ENCODE results near the gene TMEM171.

The TMEM171 gene, protein sequence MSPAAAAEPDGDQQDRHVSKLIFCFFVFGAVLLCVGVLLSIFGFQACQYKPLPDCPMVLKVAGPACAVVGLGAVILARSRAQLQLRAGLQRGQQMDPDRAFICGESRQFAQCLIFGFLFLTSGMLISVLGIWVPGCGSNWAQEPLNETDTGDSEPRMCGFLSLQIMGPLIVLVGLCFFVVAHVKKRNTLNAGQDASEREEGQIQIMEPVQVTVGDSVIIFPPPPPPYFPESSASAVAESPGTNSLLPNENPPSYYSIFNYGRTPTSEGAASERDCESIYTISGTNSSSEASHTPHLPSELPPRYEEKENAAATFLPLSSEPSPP

DNA sequence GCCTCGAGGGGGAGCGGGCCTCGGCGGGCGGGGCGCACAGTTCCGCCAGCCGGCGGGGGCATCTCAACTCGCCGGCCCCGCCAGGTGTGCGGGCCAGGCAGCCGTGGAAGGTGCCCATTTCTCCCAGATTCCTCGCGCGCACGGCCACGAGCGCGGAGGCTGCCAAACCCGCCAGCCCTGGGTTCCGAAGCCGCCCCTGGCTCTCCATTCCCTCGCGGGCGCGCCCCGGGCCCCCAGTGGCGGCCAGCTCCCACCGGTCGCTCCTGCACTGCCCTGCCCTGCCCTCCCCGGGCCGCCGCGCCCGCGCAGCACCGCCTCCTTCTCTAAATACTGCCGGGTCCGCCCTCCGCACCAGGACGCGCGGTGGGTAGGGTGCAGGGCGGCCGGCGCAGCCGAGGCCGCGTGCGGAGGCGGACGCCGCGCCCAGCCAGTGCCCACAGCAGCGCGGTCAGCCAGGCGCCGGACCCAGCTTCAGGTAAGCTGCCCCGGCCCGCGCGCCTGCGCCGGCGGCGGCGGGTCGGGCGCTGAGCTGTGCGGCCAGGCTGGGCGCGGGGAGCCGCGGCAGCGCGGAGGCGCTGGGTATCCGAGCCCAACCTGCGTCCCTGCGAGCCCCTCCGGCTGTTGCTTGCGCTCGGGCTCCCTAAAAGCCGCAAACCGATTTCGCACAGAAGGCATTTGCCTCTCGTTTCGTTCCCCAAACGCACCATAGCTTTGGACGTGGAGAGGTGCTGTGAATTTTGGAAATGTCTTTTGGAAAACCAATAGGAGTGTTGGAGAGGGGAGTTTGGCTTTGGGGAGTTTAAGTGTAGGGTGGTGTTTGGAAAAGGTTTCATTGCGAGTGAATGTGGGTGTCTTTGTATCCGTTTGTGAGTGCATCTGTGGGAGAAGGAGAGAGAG lies at the start of gene TMEM171:
TMEM171 (plus strand) TSS at position 354 of the 897 bp plus-strand sequence. CDS start 2,799 bp downstream, outside the sequence.
- no peak for DNase-seq

- DNase-seq, result no peak
These were observed 39.3 kb upstream of the TMEM171 start for GRCh38 chr5:73081093-73081492.

DNA sequence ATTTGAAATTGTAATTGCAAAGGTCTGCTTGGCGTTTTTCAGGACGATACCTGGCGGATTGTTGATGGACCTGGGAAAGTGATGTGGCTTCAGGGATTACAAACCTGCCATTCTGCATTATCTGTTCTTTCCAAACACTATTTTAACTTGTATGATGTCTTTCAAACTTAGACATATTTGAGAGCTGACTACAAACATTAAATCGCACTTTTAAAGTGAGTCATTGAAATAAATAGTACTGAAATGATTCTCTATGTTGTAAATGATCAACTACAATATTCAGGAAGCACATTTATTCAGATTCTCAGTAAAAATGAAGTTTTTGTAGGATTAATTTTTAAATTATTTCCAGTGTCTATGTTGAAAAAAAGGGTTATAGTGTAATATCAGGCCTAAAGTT lies 32.3 kb upstream of the TMEM171 start:
- DNase-seq, result no peak

DNA sequence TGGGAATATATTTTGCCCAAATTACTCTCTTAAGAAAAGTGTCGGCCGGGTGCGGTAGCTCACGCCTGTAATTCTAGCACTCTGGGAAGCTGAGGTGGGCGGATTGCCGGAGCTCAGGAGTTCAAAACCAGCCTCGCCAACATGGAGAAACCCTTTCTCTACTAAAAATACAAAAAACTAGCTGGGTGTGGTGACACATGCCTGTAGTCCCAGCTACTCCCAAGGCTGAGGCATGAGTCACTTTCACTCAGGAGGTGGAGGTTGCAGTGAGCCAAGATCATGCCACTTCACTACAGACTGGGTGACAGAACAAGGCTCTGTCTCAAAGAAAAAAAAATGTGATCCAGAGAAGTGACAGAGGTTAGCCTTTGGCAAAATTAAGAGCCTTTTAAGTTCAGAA lies 26.4 kb upstream of the TMEM171 start:
- DNase-seq, result no peak

GRCh38 chr5:73094415-73094814 lies 26.0 kb upstream of the TMEM171 start:
- DNase-seq, result no peak

- no peak for DNase-seq
These were observed 24.7 kb upstream of the TMEM171 start for GRCh38 chr5:73095564-73096238.

GRCh38 chr5:73096239-73096575 lies 24.2 kb upstream of the TMEM171 start:
- DNase-seq, result no peak

DNA sequence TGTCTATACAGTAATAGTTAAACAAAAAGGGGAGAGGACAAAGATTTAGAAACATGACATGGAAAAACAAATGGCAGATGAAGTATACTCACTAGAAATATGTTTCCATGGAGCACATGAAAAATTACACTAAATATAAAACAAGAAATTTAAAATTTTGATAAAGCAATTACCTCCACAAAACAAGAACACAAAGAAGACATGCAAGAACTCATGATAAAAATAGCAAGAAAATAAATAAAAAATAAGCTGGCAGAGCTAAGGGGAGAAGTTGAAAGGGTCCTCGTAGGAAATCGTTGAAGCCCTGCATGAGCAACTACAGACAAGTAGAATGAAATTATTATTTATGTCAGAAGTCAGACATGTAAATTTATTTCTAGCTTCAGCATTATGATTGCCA lies 22.6 kb upstream of the TMEM171 start:
- DNase-seq, result no peak

GRCh38 chr5:73100109-73100508 lies 20.3 kb upstream of the TMEM171 start:
- DNase-seq, result no peak

DNA sequence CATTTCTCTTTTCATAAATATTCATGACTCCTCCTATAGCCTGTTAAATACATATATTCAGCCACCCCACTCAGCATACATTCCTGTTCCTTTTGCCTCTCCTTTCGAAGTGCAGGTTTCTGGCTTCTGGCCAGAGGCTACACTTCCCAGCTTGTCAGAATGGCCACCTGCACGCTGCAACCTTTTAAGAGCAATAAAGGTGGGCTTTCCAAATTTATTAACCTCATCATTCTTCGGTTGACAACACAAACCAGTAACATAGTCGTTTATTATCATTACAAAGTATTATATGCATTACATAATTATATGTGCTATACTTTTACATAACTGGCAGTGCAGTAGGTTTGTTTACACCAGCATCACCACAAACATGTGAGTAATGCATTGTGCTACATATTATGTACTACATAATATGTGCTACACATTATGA lies 16.5 kb upstream of the TMEM171 start:
- DNase-seq, result no peak

- no peak for DNase-seq
These were observed 16.0 kb upstream of the TMEM171 start for GRCh38 chr5:73104326-73104725.

GRCh38 chr5:73106335-73106734 lies 14.0 kb upstream of the TMEM171 start:
- no peak for DNase-seq

DNA sequence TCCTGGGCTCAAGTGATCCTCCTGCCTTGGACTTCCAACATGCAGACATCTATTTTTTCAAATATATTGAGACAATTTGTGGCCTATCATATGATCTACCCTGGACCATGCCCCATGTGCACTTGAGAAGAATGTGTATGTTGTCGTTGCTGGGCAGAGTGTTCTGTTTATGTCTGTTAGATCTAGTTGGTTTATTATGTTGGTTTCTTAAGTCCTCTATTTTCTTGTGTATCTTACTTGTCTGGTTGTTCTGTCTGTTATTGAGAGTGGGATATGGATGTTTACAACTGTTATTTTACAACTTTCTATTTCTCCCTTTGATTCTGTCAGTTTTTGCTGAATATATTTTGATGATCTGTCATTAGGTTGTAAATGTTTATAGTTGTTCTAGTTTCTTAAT lies 10.2 kb upstream of the TMEM171 start:
- DNase-seq, result no peak

GRCh38 chr5:73111536-73111935 lies 8.8 kb upstream of the TMEM171 start:
- no peak for DNase-seq

DNA sequence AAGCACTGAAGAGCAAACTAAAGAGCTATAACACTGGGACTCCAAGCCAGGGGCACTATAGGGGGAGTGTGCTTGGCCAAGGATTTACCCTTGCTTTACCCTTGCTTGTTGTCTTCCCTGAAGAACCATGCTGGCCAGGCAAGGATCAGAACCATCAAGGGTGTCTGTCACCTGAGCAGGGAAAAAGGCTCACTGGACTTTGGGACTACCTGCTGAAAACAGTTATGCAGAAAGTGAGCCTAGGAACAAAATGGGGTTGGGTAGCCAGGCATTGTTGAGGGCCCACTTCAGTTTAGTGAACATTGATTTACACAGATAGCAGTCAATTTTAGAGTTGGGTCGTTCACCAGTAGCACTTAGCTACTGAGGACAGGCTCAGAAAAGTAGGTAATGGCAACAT lies 8.0 kb upstream of the TMEM171 start:
- no peak for DNase-seq

- DNase-seq, result no peak
These were observed 6.2 kb upstream of the TMEM171 start for GRCh38 chr5:73114044-73114688.

GRCh38 chr5:73115399-73116051 lies 4.8 kb upstream of the TMEM171 start:
- no peak for DNase-seq

DNA sequence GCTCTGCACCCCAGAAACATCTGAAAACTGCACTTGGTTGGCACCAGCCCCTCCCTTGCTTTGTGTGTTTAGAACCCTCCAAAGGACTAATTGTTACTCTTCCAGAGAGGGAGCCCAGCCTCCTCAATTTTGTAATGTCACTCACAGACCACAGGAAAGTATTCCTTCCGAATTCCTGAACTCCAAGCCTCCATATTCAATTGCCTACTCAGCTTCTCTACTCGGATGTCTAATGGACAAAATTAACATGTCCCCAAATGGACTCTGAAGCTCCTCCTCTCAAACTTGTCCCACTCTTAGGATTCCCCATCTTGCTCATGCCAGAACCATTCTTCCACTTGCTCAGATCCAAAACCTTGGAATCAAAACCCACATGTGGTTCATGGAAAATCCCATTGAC lies 3.9 kb upstream of the TMEM171 start:
- DNase-seq, result no peak

- no peak for DNase-seq
These were observed 3.2 kb upstream of the TMEM171 start for GRCh38 chr5:73117088-73117740.

GRCh38 chr5:73118391-73118973 lies 1.9 kb upstream of the TMEM171 start:
- no peak for DNase-seq

GRCh38 chr5:73119451-73120157 lies 771 bp upstream of the TMEM171 start:
- no peak for DNase-seq

Measured in CD4-positive, alpha-beta T cell treated with Interleukin-15 for 1 hour (primary cell).